Measurements from ENCODE around the gene MUCL3. TPM values are rescaled to one million over a fixed set of nuclear protein-coding genes. Genes with fewer than 3 reads are reported as not detected.
"Not testable (repeated sequence)": the region's sequence is repeated elsewhere in the genome, so short reads cannot be mapped to it uniquely, and the experiment has no call there.

The MUCL3 gene
- polyA plus RNA-seq, 3 donors: not detected

GRCh38 chr6:30907758-30908591 is 32.8 kb upstream of the MUCL3 start, which contains the start of gene GTF2H4:
GTF2H4 (plus strand) TSS chr6:30908207.
- Mint-ChIP-seq H3K4me1 (peaks cover 17% of the 10 kb centered on the region), H3K9me3 (no peaks in the 10 kb centered on the region), H3K27me3 (ENCODE audit: low read depth in 3 of 3) (peaks cover 0 to 3% (median 0%) of the 10 kb centered on the region in 3 donors), H3K4me3 (peak within 1 kb of the TSS; percentile 99), H3K36me3 (peaks cover 24 to 28% of the 10 kb centered on the region in 2 donors), H3K27ac (peak within 1 kb of the TSS; percentile 55 to 92 (median 85))
- Histone ChIP-seq H3K36me3 (replicated peaks in 1 of 2; ENCODE audit: control insufficient read depth in 1 of 2, insufficient read depth in 2 of 2, low read length in 2 of 2) (peaks cover 19 to 35% of the 10 kb centered on the region in 2 donors), H3K79me2 (ENCODE audit: insufficient read depth, low read length) (peaks cover 14% of the 10 kb centered on the region), H3K27me3 (ENCODE audit: control insufficient read depth in 2 of 2, insufficient read depth in 2 of 2, low read length in 2 of 2) (no peaks in the 10 kb centered on the region), H3K4me3 (replicated peaks in 1 of 3; ENCODE audit: low read depth in 2 of 3, low read length in 3 of 3) (peak within 1 kb of the TSS; percentile 68 to 100 (median 79)), H4K20me1 (ENCODE audit: insufficient read depth, low read length) (no peaks in the 10 kb centered on the region), H3K4me1 (ENCODE audit: control insufficient read depth in 1 of 2, insufficient read depth in 2 of 2, low read length in 2 of 2) (peaks cover 12 to 14% of the 10 kb centered on the region in 2 donors), H3K4me2 (replicated peaks; ENCODE audit: extremely low read depth, low read length, poor library complexity, severe bottlenecking) (peak within 1 kb of the TSS; percentile 90), H3K27ac (ENCODE audit: low read depth in 1 of 2, low read length in 2 of 2) (peak within 1 kb of the TSS in 1 of 2 donors; percentile 67), H3K9me3 (replicated peaks in 1 of 2; ENCODE audit: control insufficient read depth in 1 of 2, insufficient read depth in 1 of 2, low read length in 2 of 2) (no peaks in the 10 kb centered on the region), H3K9ac (ENCODE audit: insufficient read depth, low read length, poor library complexity, severe bottlenecking) (peak within 1 kb of the TSS; percentile 61), H2AFZ (ENCODE audit: insufficient read depth, low read depth, low read length, poor library complexity, severe bottlenecking) (peak within 1 kb of the TSS; percentile 93)
- DNase-seq: peak; percentile 92 to 97 (median 94)
- intact Hi-C loops (cut with micrococcal nuclease): no loop called here
- WGBS (ENCODE audit: insufficient coverage): under 1% methylated on average over 45 of the region's 49 CpGs
- TF ChIP-seq CTCF (IDR thresholded peaks at IDR 0.05): no peak

GRCh38 chr6:30908700-30909099 is 32.1 kb upstream of the MUCL3 start:
- peaks cover 0 to 2% (median 0%) of the 10 kb centered on the region in 3 donors for H3K27me3 Mint-ChIP-seq (ENCODE audit: low read depth in 3 of 3)
- Histone ChIP-seq H3K4me3 (replicated peaks in 1 of 3; ENCODE audit: low read depth in 2 of 3, low read length in 3 of 3) (peak overlapping the region; percentile 68 to 100 (median 79)), H3K9me3 (replicated peaks in 1 of 2; ENCODE audit: control insufficient read depth in 1 of 2, insufficient read depth in 1 of 2, low read length in 2 of 2) (no peaks in the 10 kb centered on the region), H3K4me2 (replicated peaks; ENCODE audit: extremely low read depth, low read length, poor library complexity, severe bottlenecking) (peak overlapping the region; percentile 90), H3K79me2 (ENCODE audit: insufficient read depth, low read length) (peaks cover 14% of the 10 kb centered on the region), H2AFZ (ENCODE audit: insufficient read depth, low read depth, low read length, poor library complexity, severe bottlenecking) (peak overlapping the region; percentile 93), H3K4me1 (ENCODE audit: control insufficient read depth in 1 of 2, insufficient read depth in 2 of 2, low read length in 2 of 2) (peaks cover 15 to 19% of the 10 kb centered on the region in 2 donors), H3K9ac (ENCODE audit: insufficient read depth, low read length, poor library complexity, severe bottlenecking) (peak overlapping the region; percentile 61), H3K27me3 (ENCODE audit: control insufficient read depth in 2 of 2, insufficient read depth in 2 of 2, low read length in 2 of 2) (no peaks in the 10 kb centered on the region), H4K20me1 (ENCODE audit: insufficient read depth, low read length) (no peaks in the 10 kb centered on the region), H3K27ac (ENCODE audit: low read depth in 1 of 2, low read length in 2 of 2) (no peak overlapping the region), H3K36me3 (replicated peaks in 1 of 2; ENCODE audit: control insufficient read depth in 1 of 2, insufficient read depth in 2 of 2, low read length in 2 of 2) (peaks cover 19 to 36% of the 10 kb centered on the region in 2 donors)
- H3K36me3 Mint-ChIP-seq: peaks cover 26 to 32% of the 10 kb centered on the region in 2 donors
- no peaks in the 10 kb centered on the region for H3K9me3 Mint-ChIP-seq
- intact Hi-C loops (cut with micrococcal nuclease): no loop called here
- peak overlapping the region in 3 of 7 donors; percentile 22 to 92 (median 55) for H3K27ac Mint-ChIP-seq
- TF ChIP-seq CTCF (IDR thresholded peaks at IDR 0.05): no peak
- WGBS (ENCODE audit: insufficient coverage): 36% methylated on average over 2 of the region's 2 CpGs
- DNase-seq: no peak
- H3K4me3 Mint-ChIP-seq: peak overlapping the region; percentile 99
- H3K4me1 Mint-ChIP-seq: peaks cover 23% of the 10 kb centered on the region

GRCh38 chr6:30910473-30910872 is 30.3 kb upstream of the MUCL3 start:
- Histone ChIP-seq H3K4me1 (ENCODE audit: control insufficient read depth in 1 of 2, insufficient read depth in 2 of 2, low read length in 2 of 2) (peaks cover 27 to 37% of the 10 kb centered on the region in 2 donors), H3K79me2 (ENCODE audit: insufficient read depth, low read length) (peaks cover 14% of the 10 kb centered on the region), H3K36me3 (replicated peaks in 1 of 2; ENCODE audit: control insufficient read depth in 1 of 2, insufficient read depth in 2 of 2, low read length in 2 of 2) (peaks cover 19 to 36% of the 10 kb centered on the region in 2 donors)
- H2AFZ ChIP-seq (ENCODE audit: insufficient read depth, low read depth, low read length, poor library complexity, severe bottlenecking); H3K27me3 Mint-ChIP-seq (ENCODE audit: low read depth in 3 of 3); H3K4me3 ChIP-seq (replicated peaks in 1 of 3; ENCODE audit: low read depth in 2 of 3, low read length in 3 of 3); H3K27me3 ChIP-seq (ENCODE audit: control insufficient read depth in 2 of 2, insufficient read depth in 2 of 2, low read length in 2 of 2); H3K27ac ChIP-seq (ENCODE audit: low read depth in 1 of 2, low read length in 2 of 2); H3K9me3 Mint-ChIP-seq; H3K4me3 Mint-ChIP-seq; H4K20me1 ChIP-seq (ENCODE audit: insufficient read depth, low read length); H3K9me3 ChIP-seq (replicated peaks in 1 of 2; ENCODE audit: control insufficient read depth in 1 of 2, insufficient read depth in 1 of 2, low read length in 2 of 2); DNase-seq; H3K4me2 ChIP-seq (replicated peaks; ENCODE audit: extremely low read depth, low read length, poor library complexity, severe bottlenecking); H3K27ac Mint-ChIP-seq; H3K9ac ChIP-seq (ENCODE audit: insufficient read depth, low read length, poor library complexity, severe bottlenecking): not testable (repeated sequence)
- Mint-ChIP-seq H3K36me3 (peaks cover 26 to 32% of the 10 kb centered on the region in 2 donors), H3K4me1 (peaks cover 36% of the 10 kb centered on the region)
- WGBS (ENCODE audit: insufficient coverage): 100% methylated on average over 10 of the region's 12 CpGs
- intact Hi-C loops (cut with micrococcal nuclease): loop anchor here in 1 of 2 donors (10.0 kb wide), 1 partner anchor 174 kb away; no protein-coding TSS in a partner anchor
